Right lobe of liver (tissue), 6 donors: ENCODE measurements around the gene NSUN6. TPM values are rescaled to one million over a fixed set of nuclear protein-coding genes. Genes with fewer than 3 reads are reported as not detected.

Experiments used
- ATAC-seq, 4 donors: fragments of 200-7000 bp; cut with Tn5 transposase; one replicate each; pipeline ENCODE4 v1.9.1; 2020; ENCODE audit warnings: mild to moderate bottlenecking in 4 of 4, moderate library complexity in 4 of 4
- DNase-seq, 3 donors: peaks; one replicate each; pipeline ENCODE4 v3.0.0-alpha.2; 2020
- H3K27ac ChIP-seq, 3 donors: fragments of 200-600 bp; one replicate each; pipeline ENCODE4 v1.8.0; 2022
- H3K27me3 ChIP-seq, 2 donors: fragments of 200-600 bp; one replicate each; pipeline ENCODE4 v1.8.0; 2022
- H3K36me3 ChIP-seq, 4 donors: fragments of 200-600 bp; sonication (generic) in 1 of 4; one replicate each; pipeline versions ENCODE4 v1.5.1 to v1.8.0; 2017 to 2022; ENCODE audit warnings: control low read depth in 1 of 4
- H3K4me1 ChIP-seq, 4 donors: fragments of 200-600 bp; sonication (generic) in 1 of 4; one replicate each; pipeline versions ENCODE4 v1.5.1 to v1.8.0; 2017 to 2022; ENCODE audit warnings: control low read depth in 1 of 4
- H3K4me3 ChIP-seq, 3 donors: fragments of 200-600 bp; one replicate each; pipeline ENCODE4 v1.8.0; 2022
- H3K9me3 ChIP-seq, 4 donors: fragments of 200-600 bp; sonication (generic) in 1 of 4; one replicate each; pipeline versions ENCODE4 v1.5.1 to v1.8.0; 2017 to 2022; ENCODE audit warnings: control low read depth in 1 of 4
- POLR2A ChIP-seq: fragments of 450-650 bp; IDR thresholded peaks from one replicate; pipeline ENCODE4 v1.6.1; 2017; ENCODE audit warnings: antibody characterized with exemption, mild to moderate bottlenecking
- WGBS: methylation state at CpG from one replicate; pipeline ENCODE4 v1.1.6; 2018; ENCODE audit warnings: low coverage, low lambda C conversion rate; ENCODE audit not compliant: insufficient coverage; ENCODE audit errors: missing lambda C conversion rate; 5-methylcytosine and 5-hydroxymethylcytosine counted together
- intact Hi-C, 2 donors: fragments of 100-400 bp; cut with DNase I; formaldehyde crosslinking; loops; one replicate each; pipeline versions ENCODE4 v1.11.2 to v1.14.1; 2022
- total RNA-seq, 6 experiments: library from RNA; depleted of rRNA in 2 of 6; stranded (reverse); fragments of >200 nt in 2 of 6; fragmentation: NEBNext Ultra II Directional in 3 of 6; extraction: Animal tissue kit (Norgen Biotek cat#: 25700) in 3 of 6; gene quantifications; one replicate each; pipeline versions ENCODE4 v1.1.0 to v1.2.4, GENCODE V29; 2016 to 2023
- TF ChIP-seq, protein P1 (sequence below), 4 donors: fragments of 200-600 bp in 3 of 4; fragments of 450-650 bp in 1 of 4; IDR thresholded peaks; one replicate each; pipeline versions ENCODE4 v1.5.1 to v1.8.0; 2016 to 2022; ENCODE audit warnings: antibody characterized with exemption in 4 of 4, mild to moderate bottlenecking in 2 of 4
- donor health status: DM: no; HTN: yes; CAD: no.
- donor health status: DM: no; HTN: no; CAD: no.
- donor health status: DM: no; HTN: no; CAD: no.
- donor health status: DM: no; HTN: yes; CAD: no.
- donor health status: DM: no; HTN: yes; CAD: no.

The NSUN6 gene
- total RNA-seq, 6 experiments from 2014 or later = 19.0 to 34.0 (median 27.9) TPM

DNA sequence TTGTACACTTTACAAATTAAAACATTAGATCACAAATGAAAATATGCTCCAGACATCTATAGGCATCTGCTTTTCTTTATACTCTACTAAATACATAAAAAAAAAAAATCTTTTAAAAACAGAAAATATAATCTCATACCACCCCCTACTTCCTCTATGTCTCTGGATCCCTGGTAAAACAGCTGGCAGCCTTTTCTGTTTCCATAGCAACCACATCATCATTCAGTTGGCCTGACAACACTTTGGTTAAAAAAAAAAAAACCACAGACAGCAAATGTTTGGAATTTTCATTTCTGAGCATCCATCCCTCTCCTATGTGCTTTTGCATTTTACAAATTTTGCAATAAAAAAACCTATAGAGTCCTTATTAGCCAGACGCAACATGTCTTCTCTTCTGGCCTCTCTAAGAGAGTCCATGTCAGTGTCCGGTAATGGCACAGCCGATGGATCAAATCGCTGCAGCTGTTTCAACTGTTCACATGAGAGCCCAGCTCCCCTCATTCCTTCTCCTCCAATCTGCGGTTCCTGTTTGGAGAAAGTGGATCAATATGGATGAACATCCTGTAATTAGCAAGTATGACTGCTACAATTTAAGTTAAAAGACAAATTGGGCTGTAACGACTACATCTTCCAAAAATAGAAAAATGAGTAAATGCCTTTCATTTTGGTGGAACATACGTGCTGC, 105.6 kb downstream of the NSUN6 start:
- 90% methylated on average over 4 of the region's 7 CpGs for WGBS
- peaks cover under 1 to 36% (median 4%) of the 10 kb centered on the region in 4 donors for H3K36me3 ChIP-seq
- H3K27me3 ChIP-seq = no peaks in the 10 kb centered on the region
- no peak for DNase-seq
- no peak overlapping the region for H3K27ac ChIP-seq
- ATAC-seq = no peak
- H3K9me3 ChIP-seq = no peaks in the 10 kb centered on the region
- no peak overlapping the region for H3K4me3 ChIP-seq
- intact Hi-C loops = no loop called here
- H3K4me1 ChIP-seq = no peaks in the 10 kb centered on the region
- no peak for TF ChIP-seq POLR2A
- TF ChIP-seq, protein P1, sequence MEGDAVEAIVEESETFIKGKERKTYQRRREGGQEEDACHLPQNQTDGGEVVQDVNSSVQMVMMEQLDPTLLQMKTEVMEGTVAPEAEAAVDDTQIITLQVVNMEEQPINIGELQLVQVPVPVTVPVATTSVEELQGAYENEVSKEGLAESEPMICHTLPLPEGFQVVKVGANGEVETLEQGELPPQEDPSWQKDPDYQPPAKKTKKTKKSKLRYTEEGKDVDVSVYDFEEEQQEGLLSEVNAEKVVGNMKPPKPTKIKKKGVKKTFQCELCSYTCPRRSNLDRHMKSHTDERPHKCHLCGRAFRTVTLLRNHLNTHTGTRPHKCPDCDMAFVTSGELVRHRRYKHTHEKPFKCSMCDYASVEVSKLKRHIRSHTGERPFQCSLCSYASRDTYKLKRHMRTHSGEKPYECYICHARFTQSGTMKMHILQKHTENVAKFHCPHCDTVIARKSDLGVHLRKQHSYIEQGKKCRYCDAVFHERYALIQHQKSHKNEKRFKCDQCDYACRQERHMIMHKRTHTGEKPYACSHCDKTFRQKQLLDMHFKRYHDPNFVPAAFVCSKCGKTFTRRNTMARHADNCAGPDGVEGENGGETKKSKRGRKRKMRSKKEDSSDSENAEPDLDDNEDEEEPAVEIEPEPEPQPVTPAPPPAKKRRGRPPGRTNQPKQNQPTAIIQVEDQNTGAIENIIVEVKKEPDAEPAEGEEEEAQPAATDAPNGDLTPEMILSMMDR (IDR thresholded peaks at IDR 0.05) = no peak

DNA sequence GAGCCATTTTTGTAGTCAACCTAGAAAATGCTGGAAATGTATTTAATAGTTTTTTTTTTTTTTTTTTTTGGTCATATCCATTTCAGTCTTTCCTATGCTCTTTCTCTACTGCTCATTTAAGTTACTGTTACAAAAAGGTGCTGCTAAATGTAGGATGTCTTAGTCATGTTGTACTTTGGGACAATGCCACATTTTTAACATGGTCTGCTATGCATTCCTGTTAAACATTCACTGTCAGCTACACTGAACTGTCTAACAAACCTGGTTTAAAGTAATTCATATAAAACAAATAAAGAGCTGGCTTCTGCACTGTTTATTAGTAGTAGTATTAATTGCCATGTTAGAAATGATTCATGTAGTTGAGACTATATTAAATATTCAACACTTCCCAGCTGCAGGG, 108.6 kb downstream of the NSUN6 start:
- H3K27ac ChIP-seq = no peak overlapping the region
- DNase-seq = no peak
- TF ChIP-seq POLR2A = no peak
- TF ChIP-seq, protein P1 (IDR thresholded peaks at IDR 0.05) = no peak
- no peak overlapping the region for H3K4me3 ChIP-seq
- H3K27me3 ChIP-seq = no peaks in the 10 kb centered on the region
- no peaks in the 10 kb centered on the region for H3K9me3 ChIP-seq
- H3K36me3 ChIP-seq = peaks cover 5 to 53% (median 12%) of the 10 kb centered on the region in 4 donors
- intact Hi-C loops = no loop called here
- no peak for ATAC-seq
- no peaks in the 10 kb centered on the region for H3K4me1 ChIP-seq

DNA sequence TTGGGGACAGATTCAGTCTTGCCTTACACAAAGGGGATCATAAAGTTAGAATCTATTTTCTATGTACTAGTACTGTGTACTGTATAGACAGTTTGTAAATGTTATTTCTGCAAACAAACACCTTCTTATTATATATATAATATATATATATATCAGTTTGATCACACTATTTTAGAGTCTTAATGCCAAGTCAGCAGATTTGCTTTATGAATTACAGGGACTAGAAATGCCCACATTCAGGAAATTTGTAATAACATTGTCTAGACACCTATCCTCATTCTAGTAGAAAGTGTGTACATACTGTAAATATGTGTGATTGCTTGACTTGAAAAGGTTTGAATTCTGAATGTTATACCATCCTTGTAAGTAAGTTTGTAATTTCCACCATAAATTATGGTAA, 111.2 kb downstream of the NSUN6 start:
- Histone ChIP-seq H3K36me3 (peaks cover 5 to 52% (median 10%) of the 10 kb centered on the region in 4 donors), H3K27me3 (no peaks in the 10 kb centered on the region), H3K27ac (no peak overlapping the region), H3K4me3 (no peak overlapping the region), H3K9me3 (no peaks in the 10 kb centered on the region), H3K4me1 (no peaks in the 10 kb centered on the region)
- DNase-seq (no peak), ATAC-seq (no peak)
- intact Hi-C loops = no loop called here
- TF ChIP-seq POLR2A = no peak
- TF ChIP-seq, protein P1 (IDR thresholded peaks at IDR 0.05) = no peak

DNA sequence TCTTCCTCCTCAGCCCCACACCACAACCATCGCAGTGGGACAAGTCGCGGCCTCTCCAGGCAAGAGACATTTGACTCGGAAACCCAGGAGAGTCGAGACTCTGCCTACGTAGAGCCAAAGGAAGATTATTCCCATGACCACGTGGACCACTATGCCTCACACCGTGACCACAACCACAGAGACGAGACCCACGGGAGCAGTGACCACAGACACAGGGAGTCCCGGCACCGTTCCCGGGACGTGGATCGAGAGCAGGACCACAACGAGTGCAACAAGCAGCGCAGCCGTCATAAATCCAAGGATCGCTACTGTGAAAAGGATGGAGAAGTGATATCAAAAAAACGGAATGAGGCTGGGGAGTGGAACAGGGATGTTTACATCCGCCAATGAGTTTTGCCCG, 112.1 kb downstream of the NSUN6 start:
- Histone ChIP-seq H3K36me3 (peaks cover 5 to 48% (median 10%) of the 10 kb centered on the region in 4 donors), H3K4me3 (no peak overlapping the region), H3K27me3 (no peaks in the 10 kb centered on the region), H3K9me3 (no peaks in the 10 kb centered on the region), H3K4me1 (no peaks in the 10 kb centered on the region), H3K27ac (no peak overlapping the region)
- WGBS = 91% methylated on average over 6 of the region's 22 CpGs
- ATAC-seq (no peak), DNase-seq (no peak)
- intact Hi-C loops = no loop called here
- TF ChIP-seq, protein P1 (IDR thresholded peaks at IDR 0.05) = no peak
- no peak for TF ChIP-seq POLR2A

DNA sequence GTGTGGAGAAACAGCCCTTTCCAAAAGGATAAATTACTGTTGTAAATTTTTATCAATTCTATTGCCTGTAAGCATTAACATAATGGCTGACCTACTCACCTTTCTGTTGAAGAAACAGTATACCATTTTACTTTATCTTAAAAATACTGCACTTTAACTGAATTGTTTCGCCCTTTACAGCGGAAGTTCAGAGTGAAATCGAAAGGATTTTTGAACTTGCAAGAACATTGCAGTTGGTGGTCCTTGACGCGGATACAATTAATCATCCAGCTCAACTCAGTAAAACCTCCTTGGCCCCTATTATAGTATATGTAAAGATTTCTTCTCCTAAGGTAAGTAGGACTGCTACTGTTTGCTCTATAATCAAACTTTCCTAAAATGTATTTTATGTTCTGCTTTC, 117.5 kb downstream of the NSUN6 start:
- 97% methylated on average over 5 of the region's 5 CpGs for WGBS
- H3K27me3 ChIP-seq = no peaks in the 10 kb centered on the region
- H3K4me3 ChIP-seq = no peak overlapping the region
- TF ChIP-seq, protein P1 (IDR thresholded peaks at IDR 0.05) = no peak
- TF ChIP-seq POLR2A = no peak
- intact Hi-C loops = no loop called here
- peaks cover 0 to 11% (median 2%) of the 10 kb centered on the region in 4 donors for H3K36me3 ChIP-seq
- ATAC-seq = no peak
- H3K4me1 ChIP-seq = no peaks in the 10 kb centered on the region
- H3K27ac ChIP-seq = no peak overlapping the region
- no peaks in the 10 kb centered on the region for H3K9me3 ChIP-seq
- DNase-seq = no peak
